ENCODE measurements around the gene HK1.
A peak's percentile ranks its signal among the peaks of the same experiment; 100 is the strongest.

Gene HK1

GRCh38 chr10:69388488-69388887 lies 110.2 kb downstream of the HK1 start:
- H4K91ac ChIP-seq (ENCODE audit: low read depth, low read length) = no peak overlapping the region
- no CpG with 5 or more reads among the region's 2 CpGs for WGBS (ENCODE audit: extremely low coverage, insufficient coverage, insufficient read length)

GRCh38 chr10:69389827-69390490 lies 111.7 kb downstream of the HK1 start:
- H3K9me3 ChIP-seq (ENCODE audit: insufficient read depth, low read depth, low read length) = peaks cover 1% of the 10 kb centered on the region
- no peak overlapping the region for H3K14ac ChIP-seq (ENCODE audit: low read length)
- no peaks in the 10 kb centered on the region for H3K27me3 ChIP-seq (ENCODE audit: insufficient read depth, low read length)
- no peak overlapping the region for H3K27ac ChIP-seq (ENCODE audit: low read depth, low read length)
- no peak overlapping the region for H3K4me3 ChIP-seq (ENCODE audit: low read depth, low read length)
- no peak overlapping the region for H2AK5ac ChIP-seq (ENCODE audit: low read length)
- no peak overlapping the region for H4K91ac ChIP-seq (ENCODE audit: low read depth, low read length)
- no peaks in the 10 kb centered on the region for H3K79me1 ChIP-seq (ENCODE audit: low read length)
- no peak overlapping the region for H3K4ac ChIP-seq (ENCODE audit: low read depth, low read length)
- no peak overlapping the region for H3K23ac ChIP-seq (ENCODE audit: low read length)
- H2BK120ac ChIP-seq (ENCODE audit: insufficient read depth, low read length, poor library complexity) = no peak overlapping the region
- no peak overlapping the region for H4K8ac ChIP-seq (ENCODE audit: low read depth, low read length)
- H3K4me1 ChIP-seq (ENCODE audit: control insufficient read depth in 1 of 2, insufficient read depth in 2 of 2, low read length in 2 of 2) = peaks cover 0 to 4% of the 10 kb centered on the region in 2 experiments
- no CpG with 5 or more reads among the region's 8 CpGs for WGBS (ENCODE audit: extremely low coverage, insufficient coverage, insufficient read length)
- H2AFZ ChIP-seq (ENCODE audit: insufficient read depth, low read length, poor library complexity) = no peak overlapping the region
- H2BK12ac ChIP-seq (ENCODE audit: low read length) = no peak overlapping the region
- peaks cover 38 to 60% of the 10 kb centered on the region in 2 experiments for H3K36me3 ChIP-seq (ENCODE audit: control insufficient read depth in 1 of 2, insufficient read depth in 2 of 2, low read length in 2 of 2)
- H2BK5ac ChIP-seq (ENCODE audit: low read depth, low read length, poor library complexity) = no peak overlapping the region
- no peak overlapping the region for H4K12ac ChIP-seq (ENCODE audit: low read depth, low read length)
- H3K79me2 ChIP-seq (ENCODE audit: control insufficient read depth, insufficient read depth, low read length, poor library complexity) = no peaks in the 10 kb centered on the region
- H3K9ac ChIP-seq (ENCODE audit: low read length) = no peak overlapping the region
- no peak for DNase-seq
- H3K4me2 ChIP-seq (ENCODE audit: low read length) = no peak overlapping the region
- H3K18ac ChIP-seq (ENCODE audit: low read length) = no peak overlapping the region

More at GRCh38 chr10:69388488-69388887, 110.2 kb downstream of the HK1 start:
- Histone ChIP-seq H3K4me1 (ENCODE audit: control insufficient read depth in 1 of 2, insufficient read depth in 2 of 2, low read length in 2 of 2) (peaks cover 0 to 6% of the 10 kb centered on the region in 2 experiments), H2BK5ac (ENCODE audit: low read depth, low read length, poor library complexity) (no peak overlapping the region), H2BK12ac (ENCODE audit: low read length) (no peak overlapping the region), H3K79me2 (ENCODE audit: control insufficient read depth, insufficient read depth, low read length, poor library complexity) (no peaks in the 10 kb centered on the region), H3K4ac (ENCODE audit: low read depth, low read length) (no peak overlapping the region), H3K36me3 (ENCODE audit: control insufficient read depth in 1 of 2, insufficient read depth in 2 of 2, low read length in 2 of 2) (peaks cover 43 to 62% of the 10 kb centered on the region in 2 experiments), H3K23ac (ENCODE audit: low read length) (no peak overlapping the region), H3K14ac (ENCODE audit: low read length) (no peak overlapping the region), H3K27ac (ENCODE audit: low read depth, low read length) (no peak overlapping the region), H4K12ac (ENCODE audit: low read depth, low read length) (no peak overlapping the region), H4K8ac (ENCODE audit: low read depth, low read length) (no peak overlapping the region), H3K27me3 (ENCODE audit: insufficient read depth, low read length) (no peaks in the 10 kb centered on the region), H3K9ac (ENCODE audit: low read length) (no peak overlapping the region), H3K18ac (ENCODE audit: low read length) (no peak overlapping the region), H3K4me3 (ENCODE audit: low read depth, low read length) (no peak overlapping the region), H3K79me1 (ENCODE audit: low read length) (no peaks in the 10 kb centered on the region), H2BK120ac (ENCODE audit: insufficient read depth, low read length, poor library complexity) (no peak overlapping the region), H2AFZ (ENCODE audit: insufficient read depth, low read length, poor library complexity) (no peak overlapping the region), H3K4me2 (ENCODE audit: low read length) (no peak overlapping the region), H3K9me3 (ENCODE audit: insufficient read depth, low read depth, low read length) (peaks cover 1% of the 10 kb centered on the region), H2AK5ac (ENCODE audit: low read length) (no peak overlapping the region)
- DNase-seq = no peak

GRCh38 chr10:69391158-69391557 lies 112.9 kb downstream of the HK1 start:
- H3K79me2 ChIP-seq (ENCODE audit: control insufficient read depth, insufficient read depth, low read length, poor library complexity) = no peaks in the 10 kb centered on the region
- no peak overlapping the region for H3K4me3 ChIP-seq (ENCODE audit: low read depth, low read length)

GRCh38 chr10:69392481-69393000 lies 114.2 kb downstream of the HK1 start:
- no peak overlapping the region for H2BK120ac ChIP-seq (ENCODE audit: insufficient read depth, low read length, poor library complexity)
- H3K14ac ChIP-seq (ENCODE audit: low read length) = no peak overlapping the region
- H3K27me3 ChIP-seq (ENCODE audit: insufficient read depth, low read length) = no peaks in the 10 kb centered on the region
- H3K9me3 ChIP-seq (ENCODE audit: insufficient read depth, low read depth, low read length) = peaks cover 1% of the 10 kb centered on the region
- H2BK12ac ChIP-seq (ENCODE audit: low read length) = peak overlapping the region; percentile 10
- no peak overlapping the region for H2AFZ ChIP-seq (ENCODE audit: insufficient read depth, low read length, poor library complexity)
- H4K91ac ChIP-seq (ENCODE audit: low read depth, low read length) = peak overlapping the region; percentile 52
- DNase-seq = peak; percentile 79 to 95
- H4K12ac ChIP-seq (ENCODE audit: low read depth, low read length) = no peak overlapping the region
- no peak overlapping the region for H3K4me3 ChIP-seq (ENCODE audit: low read depth, low read length)
- H3K4me1 ChIP-seq (ENCODE audit: control insufficient read depth in 1 of 2, insufficient read depth in 2 of 2, low read length in 2 of 2) = no peaks in the 10 kb centered on the region
- no peak overlapping the region for H2BK5ac ChIP-seq (ENCODE audit: low read depth, low read length, poor library complexity)
- peaks cover 39 to 55% of the 10 kb centered on the region in 2 experiments for H3K36me3 ChIP-seq (ENCODE audit: control insufficient read depth in 1 of 2, insufficient read depth in 2 of 2, low read length in 2 of 2)
- H3K9ac ChIP-seq (ENCODE audit: low read length) = no peak overlapping the region
- no peaks in the 10 kb centered on the region for H3K79me2 ChIP-seq (ENCODE audit: control insufficient read depth, insufficient read depth, low read length, poor library complexity)
- no peak overlapping the region for H2AK5ac ChIP-seq (ENCODE audit: low read length)
- H3K23ac ChIP-seq (ENCODE audit: low read length) = no peak overlapping the region
- no peak overlapping the region for H3K18ac ChIP-seq (ENCODE audit: low read length)
- H3K27ac ChIP-seq (ENCODE audit: low read depth, low read length) = no peak overlapping the region
- H4K8ac ChIP-seq (ENCODE audit: low read depth, low read length) = peak overlapping the region; percentile 43
- H3K4ac ChIP-seq (ENCODE audit: low read depth, low read length) = no peak overlapping the region
- no peaks in the 10 kb centered on the region for H3K79me1 ChIP-seq (ENCODE audit: low read length)
- no peak overlapping the region for H3K4me2 ChIP-seq (ENCODE audit: low read length)
- no CpG with 5 or more reads among the region's 7 CpGs for WGBS (ENCODE audit: extremely low coverage, insufficient coverage, insufficient read length)

More at GRCh38 chr10:69391158-69391557, 112.9 kb downstream of the HK1 start:
- no peak overlapping the region for H3K23ac ChIP-seq (ENCODE audit: low read length)
- H3K9ac ChIP-seq (ENCODE audit: low read length) = no peak overlapping the region
- no peak overlapping the region for H2BK5ac ChIP-seq (ENCODE audit: low read depth, low read length, poor library complexity)
- H3K36me3 ChIP-seq (ENCODE audit: control insufficient read depth in 1 of 2, insufficient read depth in 2 of 2, low read length in 2 of 2) = peaks cover 41 to 57% of the 10 kb centered on the region in 2 experiments
- no peak overlapping the region for H3K4me2 ChIP-seq (ENCODE audit: low read length)
- no peak overlapping the region for H3K27ac ChIP-seq (ENCODE audit: low read depth, low read length)
- no peak overlapping the region for H2BK12ac ChIP-seq (ENCODE audit: low read length)
- DNase-seq = peak in 1 of 2 donors; percentile 47
- no peak overlapping the region for H2AFZ ChIP-seq (ENCODE audit: insufficient read depth, low read length, poor library complexity)
- no peak overlapping the region for H4K8ac ChIP-seq (ENCODE audit: low read depth, low read length)
- no peaks in the 10 kb centered on the region for H3K27me3 ChIP-seq (ENCODE audit: insufficient read depth, low read length)
- no peak overlapping the region for H3K14ac ChIP-seq (ENCODE audit: low read length)
- no CpG with 5 or more reads among the region's 6 CpGs for WGBS (ENCODE audit: extremely low coverage, insufficient coverage, insufficient read length)
- H4K12ac ChIP-seq (ENCODE audit: low read depth, low read length) = no peak overlapping the region
- H3K9me3 ChIP-seq (ENCODE audit: insufficient read depth, low read depth, low read length) = peaks cover 1% of the 10 kb centered on the region
- H3K18ac ChIP-seq (ENCODE audit: low read length) = no peak overlapping the region
- H3K4me1 ChIP-seq (ENCODE audit: control insufficient read depth in 1 of 2, insufficient read depth in 2 of 2, low read length in 2 of 2) = no peaks in the 10 kb centered on the region
- H3K79me1 ChIP-seq (ENCODE audit: low read length) = no peaks in the 10 kb centered on the region
- H2AK5ac ChIP-seq (ENCODE audit: low read length) = no peak overlapping the region
- no peak overlapping the region for H2BK120ac ChIP-seq (ENCODE audit: insufficient read depth, low read length, poor library complexity)
- no peak overlapping the region for H3K4ac ChIP-seq (ENCODE audit: low read depth, low read length)
- H4K91ac ChIP-seq (ENCODE audit: low read depth, low read length) = no peak overlapping the region
